ENCODE data around the gene TP53BP1. TPM values are rescaled to one million over a fixed set of nuclear protein-coding genes. Genes with fewer than 3 reads are reported as not detected.
A peak's percentile ranks its signal among the peaks of the same experiment; 100 is the strongest.

TP53BP1 gene
- total and polyA plus RNA-seq, 2 of the 13 experiments (the other 11 are each of a cell fraction or from before 2014, with no cell fraction given) = 17.1 to 17.4 TPM

- no peak for TF ChIP-seq KIAA2018 (CRISPR knock-in tag; IDR thresholded peaks at IDR 0.05; ENCODE audit: borderline replicate concordance)
- TF ChIP-seq RFX3 (CRISPR knock-in tag; IDR thresholded peaks at IDR 0.05) = no peak
- TF ChIP-seq SOX6 (IDR thresholded peaks at IDR 0.05) = no peak
- TF ChIP-seq SOX6 (CRISPR knock-in tag; IDR thresholded peaks at IDR 0.05) = peak; percentile 42; the same call in 1 of the 2 replicates
- TF ChIP-seq ZNF121 (CRISPR knock-in tag; IDR thresholded peaks at IDR 0.05) = no peak
- TF ChIP-seq KDM2A (CRISPR knock-in tag; IDR thresholded peaks at IDR 0.05; ENCODE audit: borderline replicate concordance, low read depth) = peak; percentile 88
- no peak for TF ChIP-seq RBM22 (optimal IDR thresholded peaks at IDR 0.05; ENCODE audit: low read length)
- TF ChIP-seq FOXP4 (CRISPR knock-in tag; IDR thresholded peaks at IDR 0.05) = no peak; the same call in 1 of the 2 replicates
- TF ChIP-seq ZBTB44 (CRISPR knock-in tag; IDR thresholded peaks at IDR 0.05) = no peak
- TF ChIP-seq NKX3-1 (CRISPR knock-in tag; IDR thresholded peaks at IDR 0.05) = no peak
- TF ChIP-seq NBN (conservative IDR thresholded peaks at IDR 0.05) = no peak
- TF ChIP-seq ZFP82 (CRISPR knock-in tag; IDR thresholded peaks at IDR 0.05; ENCODE audit: borderline replicate concordance) = peak; percentile 88; the same call in 1 of the 2 replicates
- 0 out of 2 replicates have a peak, but pooled peaks have one; percentile 59 for TF ChIP-seq ZNF503 (CRISPR knock-in tag; IDR thresholded peaks at IDR 0.05)
- no peak for TF ChIP-seq LCORL (IDR thresholded peaks at IDR 0.05)
- no peak for TF ChIP-seq LCORL (CRISPR knock-in tag; IDR thresholded peaks at IDR 0.05)
Measured at GRCh38 chr15:43370975-43371974, 121.7 kb downstream of the TP53BP1 start, which contains the start of the genes TUBGCP4 and ZSCAN29 (continued).

Data from HepG2 (cell line).